Heart left ventricle (tissue), 13 donors: ENCODE measurements around the gene CDH20.

Source experiments
- CTCF ChIP-seq, 12 donors: fragments of 200-600 bp; sonication (generic) in 4 of 12; IDR thresholded peaks; one replicate each; pipeline versions ENCODE4 v1.5.0 to v1.8.0; 2018 to 2022; ENCODE audit warnings: antibody characterized with exemption in 12 of 12, mild to moderate bottlenecking in 5 of 12
- POLR2A ChIP-seq, 2 donors: fragments of 450-650 bp; IDR thresholded peaks; one replicate each; pipeline ENCODE4 v1.6.1; 2017; ENCODE audit warnings: antibody characterized with exemption in 2 of 2, mild to moderate bottlenecking in 2 of 2, moderate library complexity in 2 of 2
- donor health status: ischemic (EF 13 %, LVEDD 7.1; RV severe dilation, severe dysfunction).
- donor health status: DM: no; HTN: yes; CAD: no.
- donor health status: DM: no; HTN: no; CAD: no.
- donor health status: ischemic (EF 25% LVEDD 6.9; RV normal size, moderate dysfunction).
- donor health status: ischemic (EF 25% LVEDD 5.7; RV mildly dilated, moderate dysfunction).
- donor health status: ischemic (EF 35%, LVEDD 5.7; RV mildly dilated, moderate dysfunction).
- donor health status: nonischemic (EF 11% LVEDD 7.7; RV severe dilation, severe dysfunction).
- donor health status: DM: yes; HTN: yes; CAD: no.
- donor health status: PGD.
- donor health status: ischemic (EF 29% LVEDD 5.4; RV normal size, mild dysfunction).
- donor health status: nonischemic (EF 23%, LVEDD 6.1; RV moderate dilation, normal function).

GRCh38 chr18:61348230-61348629, 15.0 kb downstream of the CDH20 start:
- no peak for TF ChIP-seq CTCF (IDR thresholded peaks at IDR 0.05)
- TF ChIP-seq POLR2A (IDR thresholded peaks at IDR 0.05), result no peak
